Stimulated activated CD8-positive, alpha-beta memory T cell treated with anti-CD3 and anti-CD28 coated beads, Interleukin-7, amount 100 ng/mL, for 4 hours (primary cell): Measurements from ENCODE around the gene MRPS18C.
"Not testable (repeated sequence)": the region's sequence is repeated elsewhere in the genome, so short reads cannot be mapped to it uniquely, and the experiment has no call there.

ENCODE experiments used
- DNase-seq, 2 donors: peaks; one replicate each; pipeline ENCODE4 v3.0.0-alpha.2; 2020; ENCODE audit warnings: low read depth in 2 of 2

Gene MRPS18C

GRCh38 chr4:83496085-83496917 lies 40.4 kb downstream of the MRPS18C start:
- DNase-seq: not testable (repeated sequence)

DNA sequence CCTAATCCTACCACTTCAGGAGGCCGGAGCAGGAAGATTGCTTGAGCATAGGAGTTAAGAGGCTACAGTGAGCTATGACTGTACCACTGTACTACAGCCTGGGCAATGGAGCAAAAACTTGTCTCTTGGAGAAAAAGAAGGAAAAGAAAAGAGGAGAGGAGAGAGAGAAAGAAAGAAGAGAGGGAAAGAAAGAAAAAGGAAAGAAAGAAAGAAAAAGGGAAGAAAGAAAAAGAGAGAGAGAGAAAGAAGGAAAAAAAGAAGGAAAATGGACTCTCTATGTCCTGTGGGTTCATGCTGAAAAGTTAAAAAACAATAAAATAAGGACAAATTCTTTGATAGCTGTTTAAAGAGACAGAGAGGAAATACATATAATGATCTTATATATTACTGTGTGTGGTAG lies 42.3 kb downstream of the MRPS18C start:
- DNase-seq: no peak

DNA sequence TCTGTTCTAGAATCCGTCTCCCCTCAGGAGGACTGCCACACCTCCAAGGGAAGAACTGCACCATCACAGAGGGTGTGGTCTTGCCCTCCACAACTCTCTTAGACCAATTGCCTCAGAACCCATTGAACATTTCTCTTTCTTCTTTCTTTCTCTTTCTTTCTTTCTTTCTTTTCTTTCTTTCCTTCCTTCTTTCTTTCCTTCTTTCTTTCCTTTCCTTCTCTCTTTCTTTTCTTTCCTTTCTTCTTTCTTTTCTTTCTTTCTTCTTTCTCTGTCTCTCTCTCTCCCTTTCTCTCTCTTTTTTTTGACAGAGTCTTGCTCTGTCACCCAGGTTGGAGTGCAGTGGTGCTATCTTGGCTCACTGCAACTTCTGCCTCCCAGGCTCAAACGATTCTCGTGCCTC lies 45.8 kb downstream of the MRPS18C start:
- DNase-seq: not testable (repeated sequence)

- DNase-seq: no peak
These were observed 48.1 kb downstream of the MRPS18C start for GRCh38 chr4:83503974-83504373.

DNA sequence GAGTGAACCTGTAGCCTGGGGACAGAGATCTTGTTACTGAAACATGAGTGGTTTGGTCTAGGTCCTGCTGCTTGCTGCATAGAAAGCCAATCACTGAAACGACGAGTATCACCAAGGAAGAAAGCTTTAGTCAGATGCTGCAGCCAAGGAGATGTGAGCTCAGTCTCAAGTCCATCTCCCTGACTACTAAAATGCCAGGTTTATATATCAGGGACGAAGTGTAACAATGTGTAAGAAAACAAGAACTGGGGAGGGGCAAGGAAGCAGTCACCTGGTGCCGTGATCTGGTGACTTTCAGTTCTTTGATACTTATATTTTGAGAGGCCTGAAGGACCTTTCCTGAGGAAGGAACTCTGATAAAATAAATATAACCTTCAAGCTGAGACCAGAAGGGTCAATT lies 48.6 kb downstream of the MRPS18C start:
- DNase-seq: no peak

- DNase-seq: no peak
These were observed 49.1 kb downstream of the MRPS18C start for GRCh38 chr4:83504996-83505395.

- peak in 1 of 2 donors; percentile 7 for DNase-seq
These were observed 53.3 kb downstream of the MRPS18C start for GRCh38 chr4:83509156-83509585.

GRCh38 chr4:83510442-83510841 lies 54.6 kb downstream of the MRPS18C start:
- no peak for DNase-seq
